ENCODE measurements around the gene ALDH9A1.

DNA sequence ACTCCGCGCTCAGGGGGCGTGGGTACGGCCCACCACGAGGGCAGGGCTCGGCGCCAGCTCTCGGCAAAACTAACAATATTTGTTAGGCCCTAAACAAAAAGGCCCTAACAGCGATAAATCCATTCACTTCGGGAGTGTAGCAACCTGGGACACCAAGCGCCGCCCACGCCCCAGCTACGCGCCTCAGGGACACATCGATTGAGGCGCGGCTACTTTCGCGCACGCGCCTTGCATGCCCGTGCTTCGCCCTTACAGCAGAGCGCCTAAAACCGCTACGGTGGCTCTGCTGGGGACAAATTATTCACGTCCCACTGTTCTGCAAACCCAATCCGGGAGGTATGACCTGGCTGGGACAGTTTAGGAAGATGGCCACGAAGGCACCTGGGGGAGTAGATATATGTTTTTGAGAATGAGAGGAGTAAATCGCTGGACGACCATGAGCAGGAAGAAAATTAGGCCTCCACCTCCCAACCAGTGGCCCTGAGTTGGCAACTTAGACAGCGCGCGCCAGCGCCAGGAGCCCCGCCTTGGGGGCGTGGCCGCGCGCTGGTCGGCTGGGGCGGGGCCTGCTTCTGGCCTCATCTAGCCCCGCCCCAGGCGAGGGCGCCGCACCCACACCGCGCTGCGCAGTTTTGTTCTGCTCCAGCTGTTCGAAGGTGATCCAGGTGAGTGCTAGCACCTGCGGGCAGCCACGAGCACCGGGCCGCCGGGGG is 67.6 kb downstream of the ALDH9A1 start, which contains the start of gene MGST3:
- TF ChIP-seq CTCF (IDR thresholded peaks at IDR 0.05) (no peak), POLR2A (IDR thresholded peaks at IDR 0.05) (peak; percentile 91)
